Peyer's patch (tissue), 4 donors: ENCODE results near the gene CLASP2. TPM values are rescaled to one million over a fixed set of nuclear protein-coding genes. Genes with fewer than 3 reads are reported as not detected.

ENCODE experiments used
- DNase-seq, 3 donors: peaks; one replicate each; pipeline ENCODE4 v3.0.0-alpha.2; 2017 to 2019
- H3K27ac ChIP-seq, 4 donors: fragments of 200-600 bp; sonication (generic); one replicate each; pipeline ENCODE4 v1.5.1; 2016 to 2019
- H3K27me3 ChIP-seq, 2 donors: fragments of 200-600 bp; sonication (generic); one replicate each; pipeline ENCODE4 v1.5.1; 2019
- H3K36me3 ChIP-seq, 3 donors: fragments of 200-600 bp; sonication (generic); one replicate each; pipeline ENCODE4 v1.5.1; 2016 to 2019
- H3K4me1 ChIP-seq, 4 donors: fragments of 200-600 bp; sonication (generic); one replicate each; pipeline ENCODE4 v1.5.1; 2016 to 2019
- H3K4me3 ChIP-seq, 4 donors: fragments of 200-600 bp; sonication (generic); 1 replicate in 3 of 4; 2 replicates in 1 of 4; pipeline ENCODE4 v1.5.1; 2016 to 2019; ENCODE audit warnings: mild to moderate bottlenecking in 1 of 4
- H3K9me3 ChIP-seq, 4 donors: fragments of 200-600 bp; sonication (generic); one replicate each; pipeline ENCODE4 v1.5.1; 2016 to 2019; ENCODE audit warnings: mild to moderate bottlenecking in 1 of 4
- CTCF ChIP-seq, 6 experiments: fragments of 450-650 bp in 4 of 6; fragments of 200-600 bp in 2 of 6; sonication (generic) in 1 of 6; IDR thresholded peaks; one replicate each; pipeline ENCODE4 v1.5.1; 2017 to 2019; ENCODE audit warnings: antibody characterized with exemption in 6 of 6, mild to moderate bottlenecking in 3 of 6, moderate library complexity in 1 of 6
- POLR2A ChIP-seq, 2 donors: fragments of 450-650 bp; IDR thresholded peaks; one replicate each; pipeline ENCODE4 v1.5.1; 2017; ENCODE audit warnings: antibody characterized with exemption in 2 of 2, mild to moderate bottlenecking in 2 of 2, moderate library complexity in 2 of 2
- total RNA-seq, 4 donors: library from RNA; depleted of rRNA; stranded (reverse); fragments of >200 nt; gene quantifications; one replicate each; pipeline ENCODE4 v1.1.0, GENCODE V29; 2016

The CLASP2 gene
- total RNA-seq, 4 donors from 2014 or later, result 37.0 to 73.4 (median 66.4) TPM

- Histone ChIP-seq H3K4me1 (no peaks in the 10 kb centered on the region), H3K9me3 (no peaks in the 10 kb centered on the region), H3K27me3 (no peaks in the 10 kb centered on the region), H3K27ac (no peak overlapping the region), H3K4me3 (no peak overlapping the region), H3K36me3 (no peaks in the 10 kb centered on the region)
- TF ChIP-seq CTCF (IDR thresholded peaks at IDR 0.05) (no peak), POLR2A (IDR thresholded peaks at IDR 0.05) (no peak)
- DNase-seq, result no peak
Measured at GRCh38 chr3:33724256-33724655, 6.2 kb upstream of the CLASP2 start.

GRCh38 chr3:33722626-33723370 is 4.7 kb upstream of the CLASP2 start:
- TF ChIP-seq POLR2A (IDR thresholded peaks at IDR 0.05), result no peak
- TF ChIP-seq CTCF (IDR thresholded peaks at IDR 0.05), result no peak
- Histone ChIP-seq H3K36me3 (no peaks in the 10 kb centered on the region), H3K4me1 (no peaks in the 10 kb centered on the region), H3K27me3 (no peaks in the 10 kb centered on the region), H3K9me3 (no peaks in the 10 kb centered on the region), H3K4me3 (no peak overlapping the region), H3K27ac (no peak overlapping the region)
- no peak for DNase-seq

- no peak for DNase-seq
- TF ChIP-seq POLR2A (IDR thresholded peaks at IDR 0.05) (no peak), CTCF (IDR thresholded peaks at IDR 0.05) (no peak)
- Histone ChIP-seq H3K9me3 (no peaks in the 10 kb centered on the region), H3K27ac (no peak overlapping the region), H3K4me3 (no peak overlapping the region), H3K4me1 (no peaks in the 10 kb centered on the region), H3K27me3 (no peaks in the 10 kb centered on the region), H3K36me3 (no peaks in the 10 kb centered on the region)
Measured at GRCh38 chr3:33722191-33722590, 4.1 kb upstream of the CLASP2 start.

GRCh38 chr3:33718595-33718907 is 497 bp upstream of the CLASP2 start:
- Histone ChIP-seq H3K27me3 (no peaks in the 10 kb centered on the region), H3K4me1 (peaks cover 0 to 9% (median 4%) of the 10 kb centered on the region in 4 donors), H3K27ac (peak overlapping the region; percentile 95 to 99 (median 98)), H3K9me3 (no peaks in the 10 kb centered on the region), H3K36me3 (no peaks in the 10 kb centered on the region), H3K4me3 (peak overlapping the region; percentile 72 to 95 (median 90))
- peak in 1 of 3 donors; percentile 47 for DNase-seq
- TF ChIP-seq POLR2A (IDR thresholded peaks at IDR 0.05), result no peak
- no peak for TF ChIP-seq CTCF (IDR thresholded peaks at IDR 0.05)

GRCh38 chr3:33717616-33717865 is 513 bp downstream of the CLASP2 start:
- peak; percentile 62 to 91 (median 90) for DNase-seq
- Histone ChIP-seq H3K4me3 (peak overlapping the region; percentile 72 to 95 (median 90)), H3K9me3 (no peaks in the 10 kb centered on the region), H3K4me1 (peaks cover 0 to 9% (median 4%) of the 10 kb centered on the region in 4 donors), H3K27me3 (no peaks in the 10 kb centered on the region), H3K36me3 (no peaks in the 10 kb centered on the region), H3K27ac (peak overlapping the region; percentile 95 to 99 (median 98))
- TF ChIP-seq POLR2A (IDR thresholded peaks at IDR 0.05) (no peak), CTCF (IDR thresholded peaks at IDR 0.05) (no peak)

- H3K9me3 ChIP-seq, result no peaks in the 10 kb centered on the region
- no peak for DNase-seq
- H3K27me3 ChIP-seq, result no peaks in the 10 kb centered on the region
- H3K36me3 ChIP-seq, result no peaks in the 10 kb centered on the region
- H3K4me3 ChIP-seq, result peak overlapping the region in 1 of 4 donors; percentile 95
- TF ChIP-seq POLR2A (IDR thresholded peaks at IDR 0.05) (no peak), CTCF (IDR thresholded peaks at IDR 0.05) (no peak)
- H3K4me1 ChIP-seq, result peaks cover 0 to 9% (median 4%) of the 10 kb centered on the region in 4 donors
- no peak overlapping the region for H3K27ac ChIP-seq
Measured at GRCh38 chr3:33716227-33716626, 1.8 kb downstream of the CLASP2 start.
